NCI-H345 (cell line): Measurements from ENCODE around the gene SAMD14.
A peak's percentile ranks its signal among the peaks of the same experiment; 100 is the strongest.

ENCODE experiments used
- DNase-seq: peaks from one replicate; lab custom pipeline; 2025; lab: John Stamatoyannopoulos, UW

Gene SAMD14

GRCh38 chr17:50165066-50165465 is 35.1 kb upstream of the SAMD14 start:
- DNase-seq = no peak

GRCh38 chr17:50164697-50164988 is 34.7 kb upstream of the SAMD14 start:
- DNase-seq = no peak

- no peak for DNase-seq
These were observed 34.1 kb upstream of the SAMD14 start for GRCh38 chr17:50163843-50164696.

- DNase-seq = no peak
These were observed 32.7 kb upstream of the SAMD14 start for GRCh38 chr17:50162466-50163254.

- DNase-seq = no peak
These were observed 31.9 kb upstream of the SAMD14 start for GRCh38 chr17:50161911-50162288.

- peak; percentile 95 for DNase-seq
These were observed 31.3 kb upstream of the SAMD14 start for GRCh38 chr17:50161023-50161910.

- DNase-seq = no peak
These were observed 27.9 kb upstream of the SAMD14 start for GRCh38 chr17:50157891-50158290.

- DNase-seq = no peak
These were observed 25.3 kb upstream of the SAMD14 start for GRCh38 chr17:50155115-50155819.

- DNase-seq = no peak
These were observed 24.6 kb upstream of the SAMD14 start for GRCh38 chr17:50154604-50155003.

GRCh38 chr17:50153650-50154575 is 24.0 kb upstream of the SAMD14 start:
- no peak for DNase-seq

- DNase-seq = no peak
These were observed 22.8 kb upstream of the SAMD14 start for GRCh38 chr17:50152736-50153135.

- DNase-seq = peak; percentile 83
These were observed 22.1 kb upstream of the SAMD14 start for GRCh38 chr17:50151937-50152547.

GRCh38 chr17:50151041-50151936 is 21.3 kb upstream of the SAMD14 start:
- DNase-seq = peak; percentile 90

GRCh38 chr17:50150354-50151040 is 20.5 kb upstream of the SAMD14 start, which contains the start of gene PPP1R9B:
Gene PPP1R9B (minus strand): TSS chr17:50150677. CDS start chr17:50150513, 164 bp downstream.
- no peak for DNase-seq

GRCh38 chr17:50149417-50150353 is 19.7 kb upstream of the SAMD14 start:
- peak; percentile 26 for DNase-seq

- no peak for DNase-seq
These were observed 19.1 kb upstream of the SAMD14 start for GRCh38 chr17:50149091-50149416.
